LNCaP clone FGC (cell line): ENCODE data around the gene ZMYND12.
A peak's percentile ranks its signal among the peaks of the same experiment; 100 is the strongest.

Experiments
- DNase-seq: peaks from one replicate; pipeline ENCODE4 v3.0.0-alpha.2; 2011; ENCODE audit warnings: low read depth
- H3K4me3 ChIP-seq: 2 replicates; pipeline ENCODE4 v1.5.1; 2011; ENCODE audit warnings: mild to moderate bottlenecking, low read depth, low read length, control low read depth
- TF ChIP-seq, protein P1 (sequence below): IDR thresholded peaks from 2 replicates; pipeline ENCODE4 v1.5.1; 2012; ENCODE audit warnings: mild to moderate bottlenecking; ENCODE audit not compliant: control insufficient read depth, insufficient read depth; ENCODE audit errors: extremely low read depth

The ZMYND12 gene

DNA sequence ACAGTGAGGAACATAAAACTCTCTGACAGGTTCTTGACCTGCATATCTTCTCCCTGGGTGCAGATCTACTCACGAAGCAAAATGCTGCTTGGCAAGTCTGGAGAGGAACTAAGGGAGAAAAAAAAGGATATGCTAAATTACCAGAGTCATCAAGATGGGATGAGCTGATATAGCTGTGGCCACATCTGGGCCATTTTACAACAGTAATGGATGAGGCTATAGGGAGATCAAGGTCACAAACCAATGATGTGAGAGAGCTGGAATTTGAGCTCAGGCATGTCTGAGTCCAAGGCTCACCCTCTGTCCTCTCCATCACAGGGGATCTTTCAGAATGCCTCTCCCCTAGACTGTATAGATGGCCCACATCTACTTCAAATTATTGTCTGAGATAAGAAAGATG is 26.2 kb downstream of the ZMYND12 start:
- DNase-seq = no peak
- TF ChIP-seq, protein P1, sequence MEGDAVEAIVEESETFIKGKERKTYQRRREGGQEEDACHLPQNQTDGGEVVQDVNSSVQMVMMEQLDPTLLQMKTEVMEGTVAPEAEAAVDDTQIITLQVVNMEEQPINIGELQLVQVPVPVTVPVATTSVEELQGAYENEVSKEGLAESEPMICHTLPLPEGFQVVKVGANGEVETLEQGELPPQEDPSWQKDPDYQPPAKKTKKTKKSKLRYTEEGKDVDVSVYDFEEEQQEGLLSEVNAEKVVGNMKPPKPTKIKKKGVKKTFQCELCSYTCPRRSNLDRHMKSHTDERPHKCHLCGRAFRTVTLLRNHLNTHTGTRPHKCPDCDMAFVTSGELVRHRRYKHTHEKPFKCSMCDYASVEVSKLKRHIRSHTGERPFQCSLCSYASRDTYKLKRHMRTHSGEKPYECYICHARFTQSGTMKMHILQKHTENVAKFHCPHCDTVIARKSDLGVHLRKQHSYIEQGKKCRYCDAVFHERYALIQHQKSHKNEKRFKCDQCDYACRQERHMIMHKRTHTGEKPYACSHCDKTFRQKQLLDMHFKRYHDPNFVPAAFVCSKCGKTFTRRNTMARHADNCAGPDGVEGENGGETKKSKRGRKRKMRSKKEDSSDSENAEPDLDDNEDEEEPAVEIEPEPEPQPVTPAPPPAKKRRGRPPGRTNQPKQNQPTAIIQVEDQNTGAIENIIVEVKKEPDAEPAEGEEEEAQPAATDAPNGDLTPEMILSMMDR = no peak
- H3K4me3 ChIP-seq = no peak overlapping the region

DNA sequence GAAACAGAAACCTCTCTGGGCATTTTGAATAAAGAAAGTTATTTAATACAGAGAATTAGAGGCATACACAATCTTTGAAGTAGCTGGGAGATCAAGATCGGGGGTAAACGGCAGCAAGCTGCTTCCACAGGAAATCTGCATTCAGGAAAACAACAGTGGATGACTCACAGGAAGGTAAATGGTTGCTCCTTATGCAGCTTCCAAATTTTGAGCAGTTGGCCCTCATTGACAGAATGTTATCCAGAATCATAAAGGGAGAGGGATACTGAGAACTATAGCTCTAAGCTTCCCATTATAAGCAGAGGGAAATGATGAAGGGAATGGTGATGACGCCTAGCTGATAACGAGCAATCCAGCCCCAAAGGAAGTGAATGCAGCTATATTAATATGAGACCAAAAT is 28.6 kb downstream of the ZMYND12 start:
- TF ChIP-seq, protein P1 = no peak
- H3K4me3 ChIP-seq = no peak overlapping the region
- no peak for DNase-seq

DNA sequence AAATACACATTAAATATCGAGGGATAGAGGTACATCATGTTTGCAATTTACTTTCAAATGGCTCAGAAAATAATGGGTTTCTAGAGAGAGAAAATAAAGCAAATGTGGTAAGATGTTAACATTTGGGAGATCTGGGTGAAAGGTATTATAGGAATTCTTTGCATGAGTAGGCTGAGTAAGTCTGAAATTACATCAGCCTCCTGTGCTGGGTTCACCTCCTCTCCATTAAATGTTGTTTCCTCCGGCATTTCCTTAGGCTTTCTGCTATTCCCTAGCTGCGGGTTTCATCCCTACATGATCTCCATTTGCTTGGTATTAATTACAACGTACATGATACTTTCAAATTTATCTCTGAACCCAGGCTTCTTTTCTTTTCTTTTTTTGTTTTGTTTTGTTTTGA is 31.6 kb downstream of the ZMYND12 start:
- TF ChIP-seq, protein P1 = no peak
- H3K4me3 ChIP-seq = no peak overlapping the region
- no peak for DNase-seq

DNA sequence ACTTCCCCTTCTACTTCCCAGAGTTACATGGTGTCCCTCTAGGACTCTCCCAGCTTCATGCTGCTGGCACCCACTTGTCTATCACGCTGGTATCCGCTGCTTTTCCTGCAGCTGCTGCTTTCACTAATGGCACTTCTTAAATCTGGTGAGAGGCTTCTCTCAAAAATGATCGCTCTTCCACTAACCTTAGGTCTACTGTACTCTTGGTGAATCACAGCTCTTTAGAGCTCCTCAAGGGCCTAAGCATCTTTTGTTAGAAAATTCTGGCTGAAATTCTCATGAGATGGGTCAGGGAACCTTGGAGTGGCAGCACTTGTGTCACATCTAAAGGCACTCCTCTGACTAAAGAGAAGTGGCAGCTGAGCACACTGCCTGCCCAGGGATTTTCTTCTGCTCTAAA is 32.1 kb downstream of the ZMYND12 start:
- no peak for DNase-seq
- TF ChIP-seq, protein P1 = no peak
- no peak overlapping the region for H3K4me3 ChIP-seq

DNA sequence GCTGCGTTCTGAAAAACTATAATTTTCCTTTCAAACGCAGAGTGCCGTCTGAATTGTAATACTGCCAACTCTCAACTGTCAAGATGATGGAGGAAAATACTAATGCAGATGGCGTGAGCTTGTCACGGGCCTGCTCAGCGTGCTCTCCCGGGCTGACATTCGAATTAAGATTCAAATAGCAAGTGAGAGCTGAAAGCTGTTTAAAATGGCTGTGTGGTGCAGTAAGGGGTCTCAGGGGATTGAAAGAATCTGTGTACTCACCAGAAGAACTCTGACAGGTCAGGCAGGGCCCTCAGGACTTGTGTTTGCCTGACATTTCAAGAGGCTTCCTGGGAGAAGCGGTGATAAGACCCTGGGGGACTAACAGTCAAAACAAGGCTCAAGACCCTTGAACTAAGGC is 33.1 kb downstream of the ZMYND12 start:
- TF ChIP-seq, protein P1 = no peak
- DNase-seq = no peak
- no peak overlapping the region for H3K4me3 ChIP-seq

DNA sequence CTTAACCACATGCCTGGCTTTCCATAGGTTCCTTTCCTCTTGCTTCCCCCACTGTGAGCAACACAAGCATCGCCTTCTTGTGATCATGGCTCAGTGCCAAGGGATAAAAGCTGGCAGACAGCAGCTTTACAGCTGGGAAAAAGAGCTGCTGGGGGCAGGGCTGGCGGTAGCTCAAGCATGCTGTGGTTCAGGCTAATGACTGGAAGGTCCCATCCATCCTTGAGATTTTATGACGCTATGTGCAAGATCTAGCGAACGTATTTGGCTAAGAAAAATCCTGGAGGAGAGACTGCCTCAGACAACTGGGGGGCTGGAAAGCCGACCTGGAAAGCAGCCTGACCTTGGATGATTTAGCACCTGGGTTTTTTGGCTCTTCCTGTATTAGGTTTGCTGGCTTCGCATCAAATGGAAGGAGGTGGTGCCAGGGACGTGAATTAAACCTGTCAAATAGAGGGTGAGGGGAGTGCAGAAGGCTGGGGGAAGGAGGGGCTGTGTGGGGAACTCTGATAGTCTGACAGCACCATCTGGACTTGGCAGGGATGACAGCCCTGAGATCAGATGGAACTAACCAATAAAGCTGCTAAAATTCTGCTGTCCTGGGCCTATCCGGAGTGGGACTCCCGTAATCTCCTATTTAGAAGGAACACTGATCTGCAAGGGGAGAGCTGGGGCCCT is 34.8 kb downstream of the ZMYND12 start:
- TF ChIP-seq, protein P1 = no peak
- H3K4me3 ChIP-seq = no peak overlapping the region
- peak; percentile 65 for DNase-seq

DNA sequence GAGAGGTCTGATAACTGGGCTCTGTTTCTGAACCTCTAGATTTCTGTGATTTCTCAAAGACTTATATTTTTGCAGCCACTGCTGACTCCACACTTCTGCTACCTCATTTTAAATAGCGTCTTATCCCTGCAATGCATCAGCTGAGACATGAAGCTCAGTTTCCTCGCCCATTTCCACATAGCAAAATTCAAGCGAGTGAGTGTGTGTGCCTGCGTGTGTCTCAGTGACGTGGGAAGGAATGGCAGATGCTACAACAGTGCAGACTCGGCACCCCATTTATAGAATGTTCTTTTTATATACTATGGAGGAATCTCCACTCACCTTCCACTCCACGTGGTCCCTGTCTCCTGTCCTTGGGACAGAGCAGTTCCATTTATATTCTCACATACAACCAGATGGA is 35.7 kb downstream of the ZMYND12 start:
- DNase-seq = no peak
- TF ChIP-seq, protein P1 = no peak
- no peak overlapping the region for H3K4me3 ChIP-seq
